Activated T-cell treated with anti-CD3 and anti-CD28 coated beads, Interleukin-2, amount 50 U/mL, for 4 hours (primary cell): ENCODE measurements around the gene ZNRF4. TPM values are rescaled to one million over a fixed set of nuclear protein-coding genes. Genes with fewer than 3 reads are reported as not detected.

Source experiments
- ATAC-seq, 2 donors: fragments of 200-7000 bp; cut with Tn5 transposase; one replicate each; pipeline ENCODE4 v1.10.0; 2021
- DNase-seq: peaks from one replicate; pipeline ENCODE4 v3.0.0-alpha.2; 2020
- H3K27me3 Mint-ChIP-seq: one replicate; pipeline ENCODE4 v1.8.0; 2021; ENCODE audit warnings: low read depth, mixed read lengths
- H3K36me3 Mint-ChIP-seq: one replicate; pipeline ENCODE4 v1.8.0; 2022; ENCODE audit warnings: mixed read lengths; ENCODE audit not compliant: insufficient read depth
- H3K4me1 Mint-ChIP-seq: one replicate; pipeline ENCODE4 v1.8.0; 2021; ENCODE audit warnings: low read depth, mixed read lengths
- H3K4me3 Mint-ChIP-seq: one replicate; pipeline ENCODE4 v1.8.0; 2021; ENCODE audit warnings: mild to moderate bottlenecking, moderate library complexity, mixed read lengths
- H3K9me3 Mint-ChIP-seq: one replicate; pipeline ENCODE4 v1.8.0; 2021; ENCODE audit warnings: mixed read lengths
- total RNA-seq, 3 donors: library from RNA; stranded (reverse); gene quantifications; one replicate each; pipeline ENCODE4 v1.2.1, GENCODE V29; 2021

ZNRF4 gene
- total RNA-seq, 3 donors from 2014 or later: not detected

DNA sequence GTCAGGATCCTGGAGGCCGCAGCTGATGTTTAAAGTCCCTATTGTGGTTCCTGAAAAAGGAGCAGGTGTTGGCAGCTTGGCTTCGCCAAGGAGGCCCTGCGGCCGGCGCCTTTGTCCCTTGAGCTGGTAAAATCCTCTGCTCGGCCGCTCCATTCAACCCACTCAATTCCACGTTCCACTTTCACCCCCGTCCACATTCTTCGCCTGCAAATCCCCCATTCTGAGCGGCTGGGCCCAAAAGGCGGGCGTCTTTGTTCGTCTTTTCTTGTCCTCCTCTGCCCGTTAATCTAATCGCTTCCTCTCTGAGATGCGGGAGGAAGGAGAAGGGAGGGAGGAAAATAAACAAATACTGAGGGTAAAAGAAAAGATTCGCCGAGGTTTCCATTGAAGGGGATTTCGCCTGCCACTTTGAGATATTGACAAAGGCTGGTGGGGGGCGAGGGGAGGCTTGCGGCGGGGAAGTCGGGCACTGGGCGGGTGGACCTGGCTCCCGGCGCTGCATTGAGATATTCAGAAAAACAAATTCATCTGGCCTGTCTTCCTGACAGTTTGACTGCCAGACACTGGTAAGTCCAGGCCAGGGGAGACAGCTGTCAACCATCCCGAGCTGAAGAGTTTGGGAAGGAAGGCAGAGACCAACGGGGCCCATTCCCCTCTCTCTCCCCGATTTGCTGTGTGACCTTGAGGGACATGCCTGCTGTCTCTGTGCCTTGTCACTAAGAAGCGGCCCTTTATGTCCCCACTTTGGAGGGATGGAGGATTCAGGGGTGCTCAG is 37.6 kb downstream of the ZNRF4 start:
- no peak for DNase-seq
- Mint-ChIP-seq H3K27me3 (peaks cover 79% of the 10 kb centered on the region), H3K36me3 (peaks cover under 1% of the 10 kb centered on the region), H3K9me3 (no peaks in the 10 kb centered on the region), H3K4me1 (no peaks in the 10 kb centered on the region), H3K4me3 (no peak overlapping the region)
- no peak for ATAC-seq

- H3K27me3 Mint-ChIP-seq: peaks cover 82% of the 10 kb centered on the region
- H3K4me1 Mint-ChIP-seq: no peaks in the 10 kb centered on the region
- H3K9me3 Mint-ChIP-seq: no peaks in the 10 kb centered on the region
- peaks cover 1% of the 10 kb centered on the region for H3K36me3 Mint-ChIP-seq
- H3K4me3 Mint-ChIP-seq: no peak overlapping the region
- ATAC-seq (no peak), DNase-seq (no peak)
Observed at GRCh38 chr19:5494773-5495172, 39.6 kb downstream of the ZNRF4 start.

DNA sequence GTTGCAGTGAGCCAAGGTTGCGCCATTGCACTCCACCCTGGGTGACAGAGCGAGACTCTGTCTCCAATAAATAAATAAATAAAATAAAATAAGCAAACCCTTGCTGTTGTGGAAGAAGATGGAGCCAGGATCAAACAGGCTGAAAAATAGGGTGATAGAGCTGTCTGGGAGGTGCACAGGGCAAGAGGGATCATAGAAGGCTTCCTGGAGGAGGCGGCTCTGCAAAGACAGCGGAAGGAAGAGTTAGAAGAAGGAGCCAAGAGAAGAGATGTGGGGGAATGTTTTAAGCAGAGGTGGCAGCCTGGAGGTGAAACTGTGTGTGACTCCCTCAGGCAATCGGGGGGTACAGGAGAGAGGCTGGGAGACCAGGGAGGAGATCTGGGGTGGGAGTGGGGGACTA is 40.6 kb downstream of the ZNRF4 start:
- H3K4me1 Mint-ChIP-seq: no peaks in the 10 kb centered on the region
- ATAC-seq (no peak), DNase-seq (no peak)
- no peak overlapping the region for H3K4me3 Mint-ChIP-seq
- peaks cover 72% of the 10 kb centered on the region for H3K27me3 Mint-ChIP-seq
- H3K36me3 Mint-ChIP-seq: peaks cover 1% of the 10 kb centered on the region
- no peaks in the 10 kb centered on the region for H3K9me3 Mint-ChIP-seq

- H3K9me3 Mint-ChIP-seq: peaks cover 10% of the 10 kb centered on the region
- H3K4me3 Mint-ChIP-seq: no peak overlapping the region
- no peak for DNase-seq
- peaks cover 61% of the 10 kb centered on the region for H3K27me3 Mint-ChIP-seq
- peaks cover 1% of the 10 kb centered on the region for H3K36me3 Mint-ChIP-seq
- no peaks in the 10 kb centered on the region for H3K4me1 Mint-ChIP-seq
- ATAC-seq: no peak
Observed at GRCh38 chr19:5497297-5497696, 42.1 kb downstream of the ZNRF4 start.

GRCh38 chr19:5498830-5499550 is 43.8 kb downstream of the ZNRF4 start:
- Mint-ChIP-seq H3K4me1 (no peaks in the 10 kb centered on the region), H3K4me3 (no peak overlapping the region), H3K36me3 (peaks cover 1% of the 10 kb centered on the region), H3K27me3 (peaks cover 46% of the 10 kb centered on the region), H3K9me3 (peaks cover 18% of the 10 kb centered on the region)
- ATAC-seq (no peak), DNase-seq (no peak)

GRCh38 chr19:5501907-5502306 is 46.7 kb downstream of the ZNRF4 start:
- Mint-ChIP-seq H3K9me3 (peaks cover 25% of the 10 kb centered on the region), H3K36me3 (peaks cover 1% of the 10 kb centered on the region), H3K4me1 (no peaks in the 10 kb centered on the region), H3K27me3 (peaks cover 23% of the 10 kb centered on the region), H3K4me3 (no peak overlapping the region)
- DNase-seq (no peak), ATAC-seq (no peak)

DNA sequence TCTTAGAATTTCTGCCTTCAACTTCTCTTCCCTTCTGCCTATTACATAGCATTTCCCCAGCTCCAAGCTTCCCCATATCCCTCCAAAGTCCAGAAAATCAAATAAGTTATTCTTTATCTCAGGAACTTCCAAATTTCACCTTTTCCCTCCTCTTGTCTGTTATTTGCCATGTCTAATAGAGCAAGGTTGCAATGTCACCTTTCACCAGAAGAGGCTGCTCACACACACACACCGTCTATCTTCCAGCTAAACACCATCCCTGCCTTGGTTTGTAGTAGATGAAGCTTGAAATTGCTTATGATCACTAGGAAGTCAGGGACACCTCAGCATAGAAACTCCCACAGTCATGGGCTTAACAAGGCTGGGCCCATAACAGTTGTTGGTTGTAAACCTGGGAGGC is 48.4 kb downstream of the ZNRF4 start:
- H3K9me3 Mint-ChIP-seq: peaks cover 25% of the 10 kb centered on the region
- DNase-seq: no peak
- no peaks in the 10 kb centered on the region for H3K36me3 Mint-ChIP-seq
- ATAC-seq: no peak
- H3K4me3 Mint-ChIP-seq: no peak overlapping the region
- H3K27me3 Mint-ChIP-seq: peaks cover 14% of the 10 kb centered on the region
- no peaks in the 10 kb centered on the region for H3K4me1 Mint-ChIP-seq

GRCh38 chr19:5504114-5504513 is 48.9 kb downstream of the ZNRF4 start:
- Mint-ChIP-seq H3K27me3 (peaks cover 12% of the 10 kb centered on the region), H3K36me3 (no peaks in the 10 kb centered on the region), H3K4me3 (no peak overlapping the region), H3K9me3 (peaks cover 25% of the 10 kb centered on the region), H3K4me1 (no peaks in the 10 kb centered on the region)
- no peak for ATAC-seq
- no peak for DNase-seq

Other genes with a start within 250 kb of the ZNRF4 start
- 1 to 10 TPM in 1 of 3 donors, under 1 TPM in 2; 0.79 to 1.3 (median 0.92) TPM for gene PTPRS, start 114.6 kb upstream of the ZNRF4 start, total RNA-seq
- 1 to 10 TPM in 1 of 3 donors, under 1 TPM in 2; 0.63 to 1.4 (median 0.81) TPM for gene TINCR, start 112.5 kb downstream of the ZNRF4 start, total RNA-seq
- gene SAFB2, start 167.4 kb downstream of the ZNRF4 start, total RNA-seq: 100 to 1,000 TPM; 113 to 117 (median 113) TPM
- gene SAFB, start 167.7 kb downstream of the ZNRF4 start, total RNA-seq: 100 to 1,000 TPM; 169 to 191 (median 186) TPM
- gene MICOS13, start 225.1 kb downstream of the ZNRF4 start, total RNA-seq: 100 to 1,000 TPM in 2 of 3 donors, 10 to 100 TPM in 1; 90.0 to 107 (median 103) TPM
- gene HSD11B1L, start 225.6 kb downstream of the ZNRF4 start, total RNA-seq: 1 to 10 TPM; 2.6 to 2.7 (median 2.7) TPM
- 1,000 to 10,000 TPM; 1,683 to 1,753 (median 1,705) TPM for gene RPL36, start 234.9 kb downstream of the ZNRF4 start, total RNA-seq